Karpas-422 (cell line): ENCODE results near the gene OR7G1. TPM values are rescaled to one million over a fixed set of nuclear protein-coding genes. Genes with fewer than 3 reads are reported as not detected.

ENCODE experiments used
- DNase-seq: peaks from one replicate; pipeline ENCODE4 v3.0.0-alpha.2; 2015
- H2AFZ ChIP-seq: fragments of 200-600 bp; sonication (generic); 2 replicates; pipeline ENCODE4 v1.6.1; 2014; ENCODE audit warnings: antibody characterized with exemption, low read length, mixed read lengths
- H3K27ac ChIP-seq: fragments of 200-600 bp; sonication (generic); 2 replicates; pipeline ENCODE4 v1.5.1; 2014; ENCODE audit warnings: mild to moderate bottlenecking, low read length, moderate library complexity
- H3K27me3 ChIP-seq: fragments of 200-600 bp; sonication (generic); 2 replicates; pipeline ENCODE4 v1.6.1; 2014; ENCODE audit warnings: low read length, mixed read lengths
- H3K36me3 ChIP-seq: fragments of 200-600 bp; sonication (generic); 2 replicates; pipeline ENCODE4 v1.6.1; 2014; ENCODE audit warnings: low read length, mixed read lengths; ENCODE audit not compliant: insufficient read depth
- H3K4me1 ChIP-seq: fragments of 200-600 bp; sonication (generic); 2 replicates; pipeline ENCODE4 v1.6.1; 2014; ENCODE audit warnings: mild to moderate bottlenecking, low read length, mixed read lengths
- H3K4me2 ChIP-seq: fragments of 200-600 bp; sonication (generic); 2 replicates; pipeline ENCODE4 v1.6.1; 2014; ENCODE audit warnings: low read length, low read depth, mild to moderate bottlenecking; ENCODE audit not compliant: poor library complexity, severe bottlenecking
- H3K4me3 ChIP-seq: fragments of 200-600 bp; sonication (generic); 2 replicates; pipeline ENCODE4 v1.5.1; 2014; ENCODE audit warnings: mild to moderate bottlenecking, antibody characterized with exemption, low read length, mixed read lengths
- H3K79me2 ChIP-seq: fragments of 200-600 bp; sonication (generic); 2 replicates; pipeline ENCODE4 v1.6.1; 2014; ENCODE audit warnings: mild to moderate bottlenecking, low read length, mixed read lengths
- H3K9ac ChIP-seq: fragments of 200-600 bp; sonication (generic); 2 replicates; pipeline ENCODE4 v1.6.0; 2014; ENCODE audit warnings: low read length
- H3K9me2 ChIP-seq: fragments of 200-600 bp; sonication (generic), shearing (Covaris generic); replicated peaks from 2 replicates; pipeline ENCODE4 v1.6.0; 2014; ENCODE audit warnings: mild to moderate bottlenecking, low read length, moderate library complexity; ENCODE audit not compliant: insufficient read depth
- H3K9me3 ChIP-seq: fragments of 300-700, 200-600 bp; sonication (generic); 2 replicates; pipeline ENCODE4 v1.6.1; 2014; ENCODE audit warnings: low read length, mixed read lengths
- H4K20me1 ChIP-seq: fragments of 200-600 bp; sonication (generic); 2 replicates; pipeline ENCODE4 v1.6.1; 2014; ENCODE audit warnings: mild to moderate bottlenecking, antibody characterized with exemption, low read length, low read depth; ENCODE audit not compliant: insufficient read depth
- total RNA-seq: library from RNA; depleted of rRNA; stranded (reverse); fragments of >200 nt; shearing (Covaris generic); gene quantifications from 2 replicates; pipeline ENCODE4 v1.2.3, GENCODE V29; 2014; ENCODE audit warnings: low replicate concordance

OR7G1 gene
- total RNA-seq, 1 experiment from 2014 or later = not detected

GRCh38 chr19:9128171-9128570 is 12.6 kb upstream of the OR7G1 start:
- H3K4me1 ChIP-seq = no peaks in the 10 kb centered on the region
- H3K27me3 ChIP-seq = no peaks in the 10 kb centered on the region
- no peak overlapping the region for H3K4me3 ChIP-seq
- H3K9me2 ChIP-seq = no peaks in the 10 kb centered on the region
- H3K4me2 ChIP-seq = no peak overlapping the region
- no peaks in the 10 kb centered on the region for H3K9me3 ChIP-seq
- no peak overlapping the region for H3K9ac ChIP-seq
- no peaks in the 10 kb centered on the region for H3K36me3 ChIP-seq
- DNase-seq = no peak
- H3K79me2 ChIP-seq = no peaks in the 10 kb centered on the region
- H3K27ac ChIP-seq = no peak overlapping the region
- no peak overlapping the region for H2AFZ ChIP-seq
- H4K20me1 ChIP-seq = no peaks in the 10 kb centered on the region

GRCh38 chr19:9126900-9127405 is 11.4 kb upstream of the OR7G1 start, which contains the start of gene OR7G3:
Gene OR7G3 (minus strand): TSS chr19:9126950. CDS start chr19:9126950, 0 bp downstream.
- H3K4me2 ChIP-seq = no peak within 1 kb of the TSS
- H2AFZ ChIP-seq = no peak within 1 kb of the TSS
- H3K4me3 ChIP-seq = no peak within 1 kb of the TSS
- H3K9me3 ChIP-seq = no peaks in the 10 kb centered on the region
- H3K9ac ChIP-seq = no peak within 1 kb of the TSS
- H3K36me3 ChIP-seq = no peaks in the 10 kb centered on the region
- no peaks in the 10 kb centered on the region for H3K79me2 ChIP-seq
- DNase-seq = no peak
- no peak within 1 kb of the TSS for H3K27ac ChIP-seq
- no peaks in the 10 kb centered on the region for H3K27me3 ChIP-seq
- no peaks in the 10 kb centered on the region for H3K4me1 ChIP-seq
- H4K20me1 ChIP-seq = no peaks in the 10 kb centered on the region
- H3K9me2 ChIP-seq = no peaks in the 10 kb centered on the region

DNA sequence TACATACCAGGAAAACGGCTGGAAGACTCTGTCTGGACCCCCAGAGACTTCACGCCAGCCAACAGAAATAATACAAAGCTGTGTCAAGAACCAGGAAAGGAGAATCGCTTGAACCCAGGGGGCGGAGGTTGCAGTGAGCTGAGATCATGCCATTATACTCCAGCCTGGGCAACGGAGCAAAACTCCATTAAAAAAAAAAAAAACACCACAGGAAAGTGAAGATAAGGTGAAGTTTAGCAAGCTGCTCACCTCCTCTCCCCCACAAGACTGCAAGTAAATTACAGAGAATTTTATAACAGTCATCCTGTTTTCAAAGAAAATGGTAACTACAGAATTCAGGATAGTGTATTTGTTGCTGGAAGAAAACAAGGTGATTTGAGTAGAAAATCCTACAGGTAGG is 984 bp upstream of the OR7G1 start:
- no peaks in the 10 kb centered on the region for H3K9me2 ChIP-seq
- no peak overlapping the region for H3K9ac ChIP-seq
- H3K4me3 ChIP-seq = no peak overlapping the region
- no peaks in the 10 kb centered on the region for H3K79me2 ChIP-seq
- no peak overlapping the region for H2AFZ ChIP-seq
- no peak overlapping the region for H3K4me2 ChIP-seq
- DNase-seq = no peak
- H3K27me3 ChIP-seq = no peaks in the 10 kb centered on the region
- no peaks in the 10 kb centered on the region for H3K36me3 ChIP-seq
- H3K4me1 ChIP-seq = no peaks in the 10 kb centered on the region
- no peaks in the 10 kb centered on the region for H3K9me3 ChIP-seq
- no peaks in the 10 kb centered on the region for H4K20me1 ChIP-seq
- no peak overlapping the region for H3K27ac ChIP-seq

DNA sequence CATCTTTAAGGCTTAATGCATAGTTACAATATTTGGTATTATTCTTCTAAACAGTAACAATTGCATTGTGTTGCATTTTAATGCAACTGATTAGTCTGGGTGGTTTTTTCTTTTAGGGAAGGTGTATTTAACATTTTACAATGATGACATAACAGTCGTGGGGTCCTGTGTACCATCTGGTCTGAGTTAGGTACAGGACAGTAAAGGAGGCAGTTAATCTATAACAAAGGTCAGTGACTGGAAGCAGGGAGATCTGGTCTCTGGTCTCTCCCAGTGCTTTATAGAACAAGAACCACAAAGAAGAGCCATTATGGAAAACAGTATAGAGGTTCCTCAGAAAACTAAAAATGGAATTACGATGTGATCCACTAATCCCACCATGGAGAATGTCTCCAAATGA is 5.6 kb downstream of the OR7G1 start:
- no peak overlapping the region for H3K27ac ChIP-seq
- H2AFZ ChIP-seq = no peak overlapping the region
- no peaks in the 10 kb centered on the region for H3K9me3 ChIP-seq
- no peaks in the 10 kb centered on the region for H3K4me1 ChIP-seq
- no peaks in the 10 kb centered on the region for H3K79me2 ChIP-seq
- no peaks in the 10 kb centered on the region for H3K36me3 ChIP-seq
- DNase-seq = no peak
- H3K9me2 ChIP-seq = no peaks in the 10 kb centered on the region
- H3K9ac ChIP-seq = no peak overlapping the region
- H3K27me3 ChIP-seq = no peaks in the 10 kb centered on the region
- H4K20me1 ChIP-seq = no peaks in the 10 kb centered on the region
- no peak overlapping the region for H3K4me3 ChIP-seq
- H3K4me2 ChIP-seq = no peak overlapping the region

GRCh38 chr19:9107375-9107774 is 8.2 kb downstream of the OR7G1 start, which contains the start of gene OR7G2:
Gene OR7G2 (minus strand): TSS chr19:9107475. CDS start chr19:9103243, 4,232 bp downstream.
- H3K9me2 ChIP-seq = no peaks in the 10 kb centered on the region
- H3K36me3 ChIP-seq = no peaks in the 10 kb centered on the region

GRCh38 chr19:9086761-9087160 is 28.8 kb downstream of the OR7G1 start, which contains the start of gene OR1M1:
Gene OR1M1 (plus strand): TSS chr19:9087061. CDS start chr19:9093245, 6,184 bp downstream.
- no peak within 1 kb of the TSS for H3K4me3 ChIP-seq
- H4K20me1 ChIP-seq = no peaks in the 10 kb centered on the region
- no peaks in the 10 kb centered on the region for H3K9me3 ChIP-seq
- no peak within 1 kb of the TSS for H2AFZ ChIP-seq
- H3K9ac ChIP-seq = no peak within 1 kb of the TSS
- H3K4me1 ChIP-seq = no peaks in the 10 kb centered on the region
- no peaks in the 10 kb centered on the region for H3K36me3 ChIP-seq
- no peak within 1 kb of the TSS for H3K27ac ChIP-seq
- no peak within 1 kb of the TSS for H3K4me2 ChIP-seq
- H3K79me2 ChIP-seq = no peaks in the 10 kb centered on the region
- no peaks in the 10 kb centered on the region for H3K9me2 ChIP-seq
- H3K27me3 ChIP-seq = no peaks in the 10 kb centered on the region
- DNase-seq = no peak

More at GRCh38 chr19:9107375-9107774, 8.2 kb downstream of the OR7G1 start, which contains the start of gene OR7G2:
- no peak within 1 kb of the TSS for H3K9ac ChIP-seq
- no peak within 1 kb of the TSS for H2AFZ ChIP-seq
- H3K27ac ChIP-seq = no peak within 1 kb of the TSS
- H4K20me1 ChIP-seq = no peaks in the 10 kb centered on the region
- no peaks in the 10 kb centered on the region for H3K9me3 ChIP-seq
- no peaks in the 10 kb centered on the region for H3K79me2 ChIP-seq
- no peak for DNase-seq
- no peaks in the 10 kb centered on the region for H3K27me3 ChIP-seq
- H3K4me3 ChIP-seq = no peak within 1 kb of the TSS
- H3K4me1 ChIP-seq = no peaks in the 10 kb centered on the region
- no peak within 1 kb of the TSS for H3K4me2 ChIP-seq

- no peak overlapping the region for H3K4me3 ChIP-seq
- DNase-seq = no peak
- no peak overlapping the region for H2AFZ ChIP-seq
- no peak overlapping the region for H3K4me2 ChIP-seq
- no peaks in the 10 kb centered on the region for H3K27me3 ChIP-seq
- H3K27ac ChIP-seq = no peak overlapping the region
- H3K9me3 ChIP-seq = no peaks in the 10 kb centered on the region
- no peaks in the 10 kb centered on the region for H3K9me2 ChIP-seq
- H3K4me1 ChIP-seq = no peaks in the 10 kb centered on the region
- H4K20me1 ChIP-seq = no peaks in the 10 kb centered on the region
- H3K9ac ChIP-seq = no peak overlapping the region
- no peaks in the 10 kb centered on the region for H3K36me3 ChIP-seq
- H3K79me2 ChIP-seq = no peaks in the 10 kb centered on the region
Observed at GRCh38 chr19:9078651-9079050, 36.9 kb downstream of the OR7G1 start.

GRCh38 chr19:9076901-9077300 is 38.7 kb downstream of the OR7G1 start:
- H3K4me2 ChIP-seq = no peak overlapping the region
- no peak overlapping the region for H2AFZ ChIP-seq
- no peak overlapping the region for H3K9ac ChIP-seq
- no peaks in the 10 kb centered on the region for H3K9me3 ChIP-seq
- H3K4me1 ChIP-seq = no peaks in the 10 kb centered on the region
- H3K27ac ChIP-seq = no peak overlapping the region
- no peaks in the 10 kb centered on the region for H3K79me2 ChIP-seq
- no peak for DNase-seq
- no peaks in the 10 kb centered on the region for H3K27me3 ChIP-seq
- H3K4me3 ChIP-seq = no peak overlapping the region
- no peaks in the 10 kb centered on the region for H3K36me3 ChIP-seq
- H4K20me1 ChIP-seq = no peaks in the 10 kb centered on the region
- H3K9me2 ChIP-seq = no peaks in the 10 kb centered on the region
